IMR-90 (cell line): ENCODE results near the gene SSH2.

ENCODE experiments used
- BHLHE40 ChIP-seq: fragments of 150-350 bp; IDR thresholded peaks from 2 replicates; pipeline ENCODE4 v1.6.1; 2016; ENCODE audit warnings: mild to moderate bottlenecking, low read depth, low read length
- CEBPB ChIP-seq: IDR thresholded peaks from 2 replicates; pipeline ENCODE4 v1.6.1; 2012; ENCODE audit warnings: low read depth, low read length, improper control_type of control experiment
- MAFK ChIP-seq: IDR thresholded peaks from 2 replicates; pipeline ENCODE4 v1.6.1; 2012; ENCODE audit warnings: low read depth, low read length, improper control_type of control experiment
- MXI1 ChIP-seq: IDR thresholded peaks from 2 replicates; pipeline ENCODE4 v1.6.1; 2012; ENCODE audit warnings: low read depth, mild to moderate bottlenecking, low read length, moderate library complexity, borderline replicate concordance
- POLR2A ChIP-seq: IDR thresholded peaks from 2 replicates; pipeline ENCODE4 v1.6.1; 2012; ENCODE audit warnings: mild to moderate bottlenecking, low read depth, low read length
- RAD21 ChIP-seq: IDR thresholded peaks from 2 replicates; pipeline ENCODE4 v1.6.1; 2012; ENCODE audit warnings: low read length, improper control_type of control experiment
- SMC3 ChIP-seq: fragments of 150-350 bp; IDR thresholded peaks from 2 replicates; pipeline ENCODE4 v1.6.1; 2016; ENCODE audit warnings: low read depth, mild to moderate bottlenecking, antibody characterized with exemption, low read length, moderate library complexity
- TF ChIP-seq, protein P1 (sequence below): conservative IDR thresholded peaks from 2 replicates; pipeline ENCODE4 v1.5.1; 2012; ENCODE audit warnings: mild to moderate bottlenecking, low read depth, low read length, improper control_type of control experiment
- TF ChIP-seq, protein P2 (sequence below): fragments of 150-350 bp; IDR thresholded peaks from 2 replicates; pipeline ENCODE4 v1.6.1; 2017; ENCODE audit warnings: mild to moderate bottlenecking, antibody characterized with exemption, low read length, low read depth
- TF ChIP-seq, protein P3 (sequence below): fragments of 150-350 bp; IDR thresholded peaks from 2 replicates; pipeline ENCODE4 v1.6.1; 2016; ENCODE audit warnings: low read depth, mild to moderate bottlenecking, low read length, moderate library complexity, borderline replicate concordance

DNA sequence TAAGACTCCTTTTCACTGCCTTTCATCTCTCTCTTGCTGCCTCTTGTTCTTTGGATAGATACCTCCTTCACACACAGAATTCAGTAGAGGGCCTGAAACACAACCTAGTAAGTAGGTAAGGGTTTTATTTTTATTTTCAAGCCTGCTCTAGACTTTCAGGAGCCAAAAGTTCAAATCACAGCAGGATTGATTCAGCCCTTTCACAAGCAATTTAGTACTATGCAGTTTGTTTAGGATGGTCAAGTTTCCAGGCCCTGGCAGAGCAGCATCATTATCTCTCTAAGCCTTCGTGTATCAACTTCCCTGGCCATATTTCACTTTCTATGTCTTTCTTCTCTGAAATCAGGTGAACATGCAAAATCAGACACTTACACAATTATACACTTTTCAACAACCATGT is 158.5 kb downstream of the SSH2 start:
- TF ChIP-seq, protein P1, sequence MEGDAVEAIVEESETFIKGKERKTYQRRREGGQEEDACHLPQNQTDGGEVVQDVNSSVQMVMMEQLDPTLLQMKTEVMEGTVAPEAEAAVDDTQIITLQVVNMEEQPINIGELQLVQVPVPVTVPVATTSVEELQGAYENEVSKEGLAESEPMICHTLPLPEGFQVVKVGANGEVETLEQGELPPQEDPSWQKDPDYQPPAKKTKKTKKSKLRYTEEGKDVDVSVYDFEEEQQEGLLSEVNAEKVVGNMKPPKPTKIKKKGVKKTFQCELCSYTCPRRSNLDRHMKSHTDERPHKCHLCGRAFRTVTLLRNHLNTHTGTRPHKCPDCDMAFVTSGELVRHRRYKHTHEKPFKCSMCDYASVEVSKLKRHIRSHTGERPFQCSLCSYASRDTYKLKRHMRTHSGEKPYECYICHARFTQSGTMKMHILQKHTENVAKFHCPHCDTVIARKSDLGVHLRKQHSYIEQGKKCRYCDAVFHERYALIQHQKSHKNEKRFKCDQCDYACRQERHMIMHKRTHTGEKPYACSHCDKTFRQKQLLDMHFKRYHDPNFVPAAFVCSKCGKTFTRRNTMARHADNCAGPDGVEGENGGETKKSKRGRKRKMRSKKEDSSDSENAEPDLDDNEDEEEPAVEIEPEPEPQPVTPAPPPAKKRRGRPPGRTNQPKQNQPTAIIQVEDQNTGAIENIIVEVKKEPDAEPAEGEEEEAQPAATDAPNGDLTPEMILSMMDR: no peak
- no peak for TF ChIP-seq MAFK
- no peak for TF ChIP-seq POLR2A
- TF ChIP-seq, protein P2, sequence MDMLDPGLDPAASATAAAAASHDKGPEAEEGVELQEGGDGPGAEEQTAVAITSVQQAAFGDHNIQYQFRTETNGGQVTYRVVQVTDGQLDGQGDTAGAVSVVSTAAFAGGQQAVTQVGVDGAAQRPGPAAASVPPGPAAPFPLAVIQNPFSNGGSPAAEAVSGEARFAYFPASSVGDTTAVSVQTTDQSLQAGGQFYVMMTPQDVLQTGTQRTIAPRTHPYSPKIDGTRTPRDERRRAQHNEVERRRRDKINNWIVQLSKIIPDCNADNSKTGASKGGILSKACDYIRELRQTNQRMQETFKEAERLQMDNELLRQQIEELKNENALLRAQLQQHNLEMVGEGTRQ: no peak
- TF ChIP-seq SMC3: no peak
- no peak for TF ChIP-seq CEBPB
- no peak for TF ChIP-seq BHLHE40
- TF ChIP-seq, protein P3, sequence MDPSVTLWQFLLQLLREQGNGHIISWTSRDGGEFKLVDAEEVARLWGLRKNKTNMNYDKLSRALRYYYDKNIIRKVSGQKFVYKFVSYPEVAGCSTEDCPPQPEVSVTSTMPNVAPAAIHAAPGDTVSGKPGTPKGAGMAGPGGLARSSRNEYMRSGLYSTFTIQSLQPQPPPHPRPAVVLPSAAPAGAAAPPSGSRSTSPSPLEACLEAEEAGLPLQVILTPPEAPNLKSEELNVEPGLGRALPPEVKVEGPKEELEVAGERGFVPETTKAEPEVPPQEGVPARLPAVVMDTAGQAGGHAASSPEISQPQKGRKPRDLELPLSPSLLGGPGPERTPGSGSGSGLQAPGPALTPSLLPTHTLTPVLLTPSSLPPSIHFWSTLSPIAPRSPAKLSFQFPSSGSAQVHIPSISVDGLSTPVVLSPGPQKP: no peak
- TF ChIP-seq MXI1: no peak
- TF ChIP-seq RAD21: no peak
